Panc1 (cell line): ENCODE measurements around the gene APBB1IP.

Source experiments
- POLR2AphosphoS5 ChIP-seq: IDR thresholded peaks from 2 replicates; pipeline ENCODE4 v1.6.1; 2012; ENCODE audit warnings: mild to moderate bottlenecking, low read depth, low read length, moderate library complexity
- SIN3A ChIP-seq: IDR thresholded peaks from 2 replicates; pipeline ENCODE4 v1.6.1; 2012; ENCODE audit warnings: low read depth, mild to moderate bottlenecking, low read length, moderate library complexity, borderline replicate concordance; ENCODE audit not compliant: insufficient read depth
- TCF7L2 ChIP-seq: IDR thresholded peaks from 2 replicates; pipeline ENCODE4 v1.6.1; 2011; ENCODE audit warnings: mild to moderate bottlenecking, low read depth, low read length, inconsistent platforms
- TF ChIP-seq, protein P1 (sequence below): fragments of 450-650 bp; IDR thresholded peaks from 2 replicates; pipeline ENCODE4 v1.5.1; 2017; ENCODE audit warnings: mild to moderate bottlenecking
- TF ChIP-seq, protein P2 (sequence below), 2 experiments: IDR thresholded peaks; 2 replicates each; pipeline ENCODE4 v1.6.1; 2011 to 2012; ENCODE audit warnings: low read depth in 2 of 2, control low read depth in 1 of 2, low read length in 1 of 2, mild to moderate bottlenecking in 1 of 2, moderate library complexity in 1 of 2; ENCODE audit not compliant: insufficient read depth in 1 of 2

DNA sequence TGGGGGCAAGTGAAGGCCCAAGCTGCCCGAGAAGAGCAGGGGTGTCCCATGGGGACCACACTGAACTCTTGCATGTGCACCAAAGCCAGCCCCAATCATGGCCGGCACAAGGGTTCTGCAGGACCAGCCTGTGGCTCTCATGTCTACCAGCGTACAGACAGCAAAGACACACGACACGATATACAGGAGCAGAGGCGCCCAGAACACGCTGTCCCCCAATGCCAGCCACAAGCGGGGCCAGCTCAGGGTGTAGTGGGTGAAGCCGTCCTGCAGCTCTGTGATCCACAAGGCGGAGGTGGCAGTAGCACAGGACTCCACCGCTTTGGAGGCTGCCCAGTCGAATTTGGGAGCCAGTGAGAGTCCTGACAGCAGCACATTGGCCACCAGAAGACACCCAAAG, 150.5 kb downstream of the APBB1IP start:
- no peak for TF ChIP-seq POLR2AphosphoS5
- TF ChIP-seq, protein P1, sequence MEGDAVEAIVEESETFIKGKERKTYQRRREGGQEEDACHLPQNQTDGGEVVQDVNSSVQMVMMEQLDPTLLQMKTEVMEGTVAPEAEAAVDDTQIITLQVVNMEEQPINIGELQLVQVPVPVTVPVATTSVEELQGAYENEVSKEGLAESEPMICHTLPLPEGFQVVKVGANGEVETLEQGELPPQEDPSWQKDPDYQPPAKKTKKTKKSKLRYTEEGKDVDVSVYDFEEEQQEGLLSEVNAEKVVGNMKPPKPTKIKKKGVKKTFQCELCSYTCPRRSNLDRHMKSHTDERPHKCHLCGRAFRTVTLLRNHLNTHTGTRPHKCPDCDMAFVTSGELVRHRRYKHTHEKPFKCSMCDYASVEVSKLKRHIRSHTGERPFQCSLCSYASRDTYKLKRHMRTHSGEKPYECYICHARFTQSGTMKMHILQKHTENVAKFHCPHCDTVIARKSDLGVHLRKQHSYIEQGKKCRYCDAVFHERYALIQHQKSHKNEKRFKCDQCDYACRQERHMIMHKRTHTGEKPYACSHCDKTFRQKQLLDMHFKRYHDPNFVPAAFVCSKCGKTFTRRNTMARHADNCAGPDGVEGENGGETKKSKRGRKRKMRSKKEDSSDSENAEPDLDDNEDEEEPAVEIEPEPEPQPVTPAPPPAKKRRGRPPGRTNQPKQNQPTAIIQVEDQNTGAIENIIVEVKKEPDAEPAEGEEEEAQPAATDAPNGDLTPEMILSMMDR = no peak
- TF ChIP-seq TCF7L2 = no peak
- TF ChIP-seq SIN3A = no peak
- TF ChIP-seq, protein P2, sequence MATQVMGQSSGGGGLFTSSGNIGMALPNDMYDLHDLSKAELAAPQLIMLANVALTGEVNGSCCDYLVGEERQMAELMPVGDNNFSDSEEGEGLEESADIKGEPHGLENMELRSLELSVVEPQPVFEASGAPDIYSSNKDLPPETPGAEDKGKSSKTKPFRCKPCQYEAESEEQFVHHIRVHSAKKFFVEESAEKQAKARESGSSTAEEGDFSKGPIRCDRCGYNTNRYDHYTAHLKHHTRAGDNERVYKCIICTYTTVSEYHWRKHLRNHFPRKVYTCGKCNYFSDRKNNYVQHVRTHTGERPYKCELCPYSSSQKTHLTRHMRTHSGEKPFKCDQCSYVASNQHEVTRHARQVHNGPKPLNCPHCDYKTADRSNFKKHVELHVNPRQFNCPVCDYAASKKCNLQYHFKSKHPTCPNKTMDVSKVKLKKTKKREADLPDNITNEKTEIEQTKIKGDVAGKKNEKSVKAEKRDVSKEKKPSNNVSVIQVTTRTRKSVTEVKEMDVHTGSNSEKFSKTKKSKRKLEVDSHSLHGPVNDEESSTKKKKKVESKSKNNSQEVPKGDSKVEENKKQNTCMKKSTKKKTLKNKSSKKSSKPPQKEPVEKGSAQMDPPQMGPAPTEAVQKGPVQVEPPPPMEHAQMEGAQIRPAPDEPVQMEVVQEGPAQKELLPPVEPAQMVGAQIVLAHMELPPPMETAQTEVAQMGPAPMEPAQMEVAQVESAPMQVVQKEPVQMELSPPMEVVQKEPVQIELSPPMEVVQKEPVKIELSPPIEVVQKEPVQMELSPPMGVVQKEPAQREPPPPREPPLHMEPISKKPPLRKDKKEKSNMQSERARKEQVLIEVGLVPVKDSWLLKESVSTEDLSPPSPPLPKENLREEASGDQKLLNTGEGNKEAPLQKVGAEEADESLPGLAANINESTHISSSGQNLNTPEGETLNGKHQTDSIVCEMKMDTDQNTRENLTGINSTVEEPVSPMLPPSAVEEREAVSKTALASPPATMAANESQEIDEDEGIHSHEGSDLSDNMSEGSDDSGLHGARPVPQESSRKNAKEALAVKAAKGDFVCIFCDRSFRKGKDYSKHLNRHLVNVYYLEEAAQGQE (IDR thresholded peaks at IDR 0.05; ENCODE audit: insufficient read depth in 1 of 2, low read depth in 2 of 2, low read length in 1 of 2) = no peak
